NCI-H2171 treated with DMSO at 0.1 percent for 48 hours (cell line): Measurements from ENCODE around the gene ME3.

Experiments
- DNase-seq: peaks from one replicate; lab custom pipeline; 2025; lab: John Stamatoyannopoulos, UW

The ME3 gene

DNA sequence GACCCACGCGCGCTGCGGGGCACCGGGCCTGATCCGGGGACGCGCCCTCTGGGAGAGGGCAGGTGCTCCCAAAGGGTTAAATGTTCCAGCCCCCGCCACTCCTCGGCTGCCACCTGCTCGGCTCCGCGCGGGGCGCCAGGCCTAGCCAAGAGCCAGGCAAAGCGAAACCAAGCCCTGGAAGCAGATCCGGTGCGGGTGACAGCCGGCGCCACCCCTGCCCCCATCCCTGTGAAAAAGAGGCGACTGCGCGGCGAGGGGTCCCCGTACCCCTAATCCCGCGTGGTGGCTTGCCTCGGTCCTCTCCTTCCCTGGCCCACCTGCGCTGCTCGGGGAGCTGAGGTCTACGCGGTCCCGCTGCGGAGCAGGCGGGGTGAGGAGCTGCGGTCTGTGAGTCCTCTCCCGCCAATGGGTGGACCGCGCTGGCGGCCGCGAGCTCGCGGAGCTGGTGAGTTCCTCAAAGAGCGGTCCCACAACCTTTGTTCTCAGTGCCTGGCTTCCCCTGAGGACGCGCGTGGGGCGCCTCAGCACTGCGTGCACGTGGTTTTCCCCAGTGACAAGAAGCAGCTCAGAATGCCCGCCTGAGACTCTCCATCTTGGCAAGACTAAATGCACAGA lies at the start of gene ME3:
Gene ME3, minus strand, starts transcription at position 610 of the 615 bp plus-strand sequence.
- peak; percentile 97 for DNase-seq

DNA sequence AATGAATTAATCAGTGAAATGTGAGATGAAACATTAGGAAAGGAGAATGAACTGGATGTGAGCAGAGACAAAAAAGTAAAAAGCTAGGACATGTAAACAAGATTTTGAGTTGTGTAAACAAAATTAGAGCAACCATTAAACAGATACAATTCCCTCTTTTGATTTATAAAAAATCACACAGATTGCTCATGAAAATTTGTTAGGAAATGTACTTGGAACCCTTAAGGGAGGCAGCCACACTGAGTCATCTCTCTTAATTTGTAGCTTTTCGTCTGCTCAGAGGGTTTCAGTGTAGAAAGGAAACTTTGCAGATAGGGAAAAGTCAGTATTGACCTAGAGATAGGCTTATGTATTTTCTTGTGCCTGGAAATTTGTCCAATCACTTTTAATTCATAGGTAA lies 49.6 kb upstream of the ME3 start:
- no peak for DNase-seq

- DNase-seq: no peak
These were observed 48.1 kb upstream of the ME3 start for GRCh38 chr11:86720546-86720945.

DNA sequence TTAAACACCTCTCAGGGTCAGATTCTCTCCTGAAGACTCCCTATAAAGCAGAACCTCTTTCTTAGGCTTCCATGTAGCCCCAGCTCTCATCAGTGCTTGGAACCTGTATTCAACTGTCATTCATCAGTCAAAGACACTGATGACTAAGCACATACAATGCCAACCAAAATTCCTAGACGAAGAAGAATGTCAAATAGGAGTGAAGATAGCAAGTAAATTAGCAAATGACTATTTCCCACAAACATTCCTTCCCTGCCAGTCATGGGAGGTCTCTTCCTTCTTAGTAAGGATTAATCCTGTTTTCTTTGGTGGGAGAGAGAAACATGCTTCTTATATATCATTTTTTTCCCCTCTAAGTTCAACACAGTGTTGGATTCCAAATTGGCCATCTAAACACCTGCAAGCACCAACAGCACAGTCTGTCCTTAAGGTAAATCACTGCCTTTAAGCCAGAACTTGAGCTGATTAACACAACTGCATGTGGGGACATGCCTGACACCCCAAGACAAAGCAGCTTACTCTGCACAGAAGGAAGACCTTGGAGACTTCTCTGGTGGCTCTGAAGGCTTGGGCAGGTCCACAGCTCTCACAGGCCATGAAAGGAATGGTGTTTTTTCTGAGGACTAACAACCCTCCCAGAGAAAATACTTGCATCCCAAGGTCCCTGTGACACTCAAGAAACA lies 47.5 kb upstream of the ME3 start:
- DNase-seq: no peak

DNA sequence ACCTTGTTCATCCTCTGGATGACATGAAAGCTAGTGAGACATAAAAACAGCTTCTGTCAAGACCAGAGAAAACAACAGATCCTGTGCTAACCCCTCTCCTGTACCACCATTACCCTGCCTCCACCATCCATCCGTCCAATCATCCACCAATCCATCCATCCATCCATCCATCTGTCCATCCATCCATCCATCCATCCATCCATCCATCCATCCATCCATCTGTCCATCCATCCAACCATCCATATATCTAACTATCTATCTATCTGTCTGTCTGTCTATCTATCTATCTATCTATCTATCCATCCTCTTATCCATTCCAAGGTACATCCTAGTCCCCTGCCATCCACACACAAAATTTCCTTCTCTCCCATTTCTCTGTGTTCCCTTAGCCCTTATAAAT lies 46.6 kb upstream of the ME3 start:
- no peak for DNase-seq

DNA sequence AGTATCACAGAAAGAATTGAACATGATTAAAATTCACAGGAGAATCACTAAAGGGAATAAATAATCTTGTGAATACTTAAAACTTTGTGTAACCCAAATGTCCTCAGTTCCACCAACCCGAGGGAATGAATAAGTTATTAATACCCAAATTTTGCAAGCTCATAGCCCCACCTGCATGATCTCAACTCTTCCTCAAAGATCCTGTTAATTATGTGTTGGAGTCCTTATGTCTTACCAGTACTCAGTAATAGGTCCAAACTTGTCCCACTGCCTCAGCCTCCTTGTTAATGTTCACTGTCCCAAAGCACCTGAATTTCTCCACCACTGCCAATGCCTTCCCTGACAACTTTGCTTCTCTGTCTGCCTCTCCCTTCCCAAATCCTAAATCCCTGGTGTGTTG lies 46.1 kb upstream of the ME3 start:
- DNase-seq: no peak

- no peak for DNase-seq
These were observed 45.5 kb upstream of the ME3 start for GRCh38 chr11:86717817-86718501.

DNA sequence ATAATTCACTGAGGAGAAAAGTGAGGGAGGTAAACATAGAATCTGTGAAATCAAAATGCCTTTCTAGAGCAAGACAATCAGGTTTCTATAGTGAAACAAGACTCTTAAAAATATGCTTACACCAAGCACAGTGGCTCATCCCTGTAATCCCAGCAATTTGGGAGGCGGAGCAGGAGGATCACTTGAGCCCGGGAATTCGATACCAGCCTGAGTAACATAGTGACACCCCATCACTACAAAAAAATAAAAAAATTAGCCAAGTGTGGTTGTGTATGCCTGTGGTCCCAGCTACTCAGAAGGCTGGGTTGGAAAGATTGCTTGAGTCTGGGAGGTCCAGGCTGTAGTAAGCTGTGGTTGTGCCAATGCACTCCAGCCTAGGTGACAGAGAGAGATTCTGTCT lies 43.2 kb upstream of the ME3 start:
- DNase-seq: no peak

GRCh38 chr11:86713552-86713951 lies 41.1 kb upstream of the ME3 start:
- DNase-seq: no peak

GRCh38 chr11:86710936-86711335 lies 38.5 kb upstream of the ME3 start:
- no peak for DNase-seq

GRCh38 chr11:86708669-86709068 lies 36.3 kb upstream of the ME3 start:
- DNase-seq: no peak

GRCh38 chr11:86706338-86707131 lies 34.1 kb upstream of the ME3 start:
- DNase-seq: no peak

DNA sequence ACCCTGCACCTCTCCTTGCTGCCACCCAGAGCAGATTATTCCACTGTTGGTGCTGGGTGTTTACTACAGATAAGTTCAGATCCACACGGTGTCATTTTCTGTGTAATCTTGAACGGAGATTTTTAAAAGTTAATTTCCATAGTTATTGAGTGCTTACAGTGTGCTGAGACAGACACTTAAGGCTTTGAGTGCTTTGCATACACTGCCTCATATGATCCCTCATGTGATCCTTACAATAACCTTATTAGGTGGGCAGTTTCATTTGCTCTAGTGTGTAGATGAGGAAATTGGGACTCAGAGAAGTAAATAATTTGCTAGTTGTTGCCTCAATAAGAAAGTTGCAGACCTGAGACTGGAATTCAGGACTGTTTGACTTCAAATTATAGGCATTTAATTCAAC lies 32.3 kb upstream of the ME3 start:
- DNase-seq: no peak

- no peak for DNase-seq
These were observed 31.6 kb upstream of the ME3 start for GRCh38 chr11:86703987-86704386.

DNA sequence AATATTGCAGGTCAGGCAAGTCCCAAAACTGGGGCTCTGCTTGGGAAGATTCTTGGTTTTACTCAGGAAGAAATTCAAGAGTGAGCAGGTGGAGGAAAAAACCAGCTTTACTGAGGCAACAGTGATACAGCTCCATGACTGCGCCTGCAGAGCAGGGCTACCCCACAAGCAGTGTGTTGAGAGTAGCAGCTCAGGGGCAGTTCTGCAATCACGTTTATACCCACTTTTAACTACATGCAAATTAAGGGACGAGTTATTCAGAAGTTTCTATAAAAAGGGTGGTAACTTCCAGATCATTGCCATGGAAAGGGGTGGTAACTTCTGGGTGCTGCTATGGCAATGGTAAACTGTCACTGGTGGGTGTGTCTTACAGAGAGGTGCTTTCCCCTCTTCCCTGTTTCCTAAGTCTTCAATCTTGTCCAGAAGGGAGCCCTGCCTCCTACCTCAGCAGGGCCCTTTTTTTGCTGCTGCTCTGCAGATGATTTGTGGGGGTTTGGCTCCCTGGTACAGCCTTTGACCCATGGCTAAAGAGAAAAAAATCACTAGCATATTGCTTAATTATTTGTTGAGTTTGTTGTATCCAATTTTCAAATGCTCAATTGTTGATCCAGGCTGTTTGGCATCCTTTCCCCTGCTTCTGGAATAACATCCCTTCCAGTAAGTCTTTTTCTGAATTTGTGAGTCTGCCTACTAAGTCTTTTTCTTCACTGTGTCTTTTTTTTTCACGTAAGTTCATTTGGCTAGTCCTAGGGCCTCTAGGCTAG lies 30.0 kb upstream of the ME3 start:
- DNase-seq: no peak

DNA sequence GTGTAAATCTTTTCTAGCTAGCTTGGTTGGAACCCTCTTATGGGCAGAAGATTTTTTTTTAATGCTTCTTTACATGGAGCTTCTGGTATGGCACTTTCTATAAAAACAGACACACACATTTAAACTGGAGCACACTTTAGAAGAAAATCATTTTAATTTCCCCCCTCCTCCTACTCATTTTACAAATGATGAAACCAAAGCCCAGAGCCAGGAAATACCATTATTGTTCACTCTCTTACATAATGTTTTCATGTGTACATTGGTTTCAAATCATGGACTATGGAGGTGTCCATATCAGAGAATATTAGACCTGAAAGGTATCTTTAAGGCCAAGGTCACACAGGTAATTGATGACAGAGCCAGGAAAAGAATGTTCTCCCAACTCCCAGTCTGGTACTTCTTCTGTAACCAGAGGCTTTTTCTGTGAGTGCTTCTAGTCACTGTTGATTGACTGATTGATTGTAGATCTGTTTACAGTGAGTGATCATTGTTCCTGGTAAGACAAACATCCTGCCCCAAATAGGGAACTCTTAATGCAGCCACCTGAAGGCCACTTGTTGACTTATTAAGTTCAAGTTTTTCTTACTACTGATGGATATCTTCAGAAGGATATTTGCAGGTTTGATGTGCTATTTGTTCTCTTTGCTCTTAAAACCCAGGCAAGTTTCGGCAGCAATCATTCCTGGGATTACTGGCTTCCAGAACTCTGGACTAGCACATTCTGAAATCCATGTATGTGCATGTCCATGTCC lies 26.8 kb upstream of the ME3 start:
- DNase-seq: no peak

DNA sequence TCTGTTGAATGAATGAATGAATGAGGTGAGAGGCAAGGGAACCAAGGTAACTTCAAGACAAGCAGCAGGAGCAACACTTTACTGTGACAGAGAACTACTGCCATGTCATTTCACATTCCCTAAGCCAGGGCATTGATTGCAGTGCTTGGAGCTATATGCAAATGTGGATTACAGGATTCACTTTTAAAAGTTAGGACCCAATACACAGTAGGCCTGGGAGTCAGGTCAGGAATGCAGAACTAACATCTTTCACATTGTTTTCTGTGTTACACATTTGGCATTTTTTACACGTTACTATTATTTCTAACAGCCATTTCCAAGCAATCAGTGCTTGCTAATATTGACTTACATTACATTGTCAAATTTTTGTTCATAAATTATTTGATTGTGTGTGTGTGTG lies 26.2 kb upstream of the ME3 start:
- DNase-seq: no peak

DNA sequence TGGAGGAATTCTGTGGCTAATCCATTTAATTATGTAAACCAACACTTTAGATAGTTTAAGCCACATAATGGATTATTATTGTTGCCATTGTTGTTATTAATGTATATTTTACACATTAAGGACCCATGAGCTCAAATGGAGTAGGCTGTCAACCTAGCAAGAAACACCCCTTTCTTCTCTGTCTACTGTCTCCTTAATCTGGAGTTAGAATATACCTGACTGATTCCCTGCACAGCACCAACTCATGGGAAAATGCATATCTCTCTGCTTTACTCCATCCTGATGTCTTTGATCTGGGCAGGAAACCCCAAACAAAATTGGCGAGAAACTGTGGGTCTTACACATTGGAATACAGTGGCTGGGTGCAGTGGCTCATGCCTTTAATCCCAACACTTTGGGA lies 24.0 kb upstream of the ME3 start:
- DNase-seq: no peak

DNA sequence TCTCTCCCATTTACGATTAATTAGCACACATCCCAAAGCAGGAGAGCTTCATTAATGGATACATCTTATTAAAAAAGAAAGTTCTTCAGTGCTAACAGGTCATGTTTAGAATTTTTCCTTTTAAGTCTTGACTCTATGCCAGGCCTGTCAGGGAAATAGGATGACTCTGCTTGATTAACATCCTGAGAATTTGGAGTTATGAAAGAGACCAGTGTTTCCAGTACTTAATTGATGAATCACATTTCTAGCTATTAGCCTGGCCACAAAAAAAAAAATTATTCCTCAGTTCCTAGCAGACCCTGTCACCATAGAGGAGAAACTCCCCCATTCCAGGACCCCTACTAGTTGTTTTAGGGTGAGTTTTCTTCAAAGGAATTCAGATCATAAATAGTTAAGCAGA lies 23.6 kb upstream of the ME3 start:
- no peak for DNase-seq

DNA sequence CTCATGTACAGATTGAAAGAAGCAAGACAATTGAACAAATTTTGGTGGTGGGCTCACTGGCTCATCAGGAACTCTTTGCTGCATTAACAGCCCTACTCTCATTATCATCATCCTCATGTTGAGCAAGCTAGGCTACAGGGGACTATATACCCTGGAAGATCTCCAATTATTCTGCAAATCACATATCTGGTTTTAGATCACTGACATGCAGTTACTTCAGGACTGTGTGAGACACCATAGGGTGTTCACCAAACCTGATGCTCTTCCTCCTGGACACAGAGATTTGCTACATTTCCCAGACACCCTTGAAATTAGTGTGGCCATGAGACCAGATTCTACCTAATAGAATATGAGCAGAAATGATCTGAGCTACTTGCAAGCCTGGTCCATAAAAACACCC lies 23.0 kb upstream of the ME3 start:
- DNase-seq: no peak

- no peak for DNase-seq
These were observed 21.1 kb upstream of the ME3 start for GRCh38 chr11:86693518-86693917.
